Subcutaneous abdominal adipose tissue (tissue), 5 donors: Measurements from ENCODE around the gene CEP170B.
"Not testable (repeated sequence)": the region's sequence is repeated elsewhere in the genome, so short reads cannot be mapped to it uniquely, and the experiment has no call there.

Experiments used
- H3K27ac ChIP-seq: one replicate; pipeline ENCODE4 v1.7.0; 2013; ENCODE audit warnings: low read depth, mild to moderate bottlenecking, inconsistent platforms, low read length, moderate library complexity
- H3K27me3 ChIP-seq, 5 donors: one replicate each; pipeline ENCODE4 v1.7.0; 2013; ENCODE audit warnings: low read length in 5 of 5, inconsistent platforms in 1 of 5; ENCODE audit not compliant: control insufficient read depth in 5 of 5, insufficient read depth in 4 of 5
- H3K36me3 ChIP-seq, 5 donors: one replicate each; pipeline ENCODE4 v1.7.0; 2013; ENCODE audit warnings: low read length in 5 of 5; ENCODE audit not compliant: control insufficient read depth in 5 of 5, insufficient read depth in 5 of 5
- H3K4me1 ChIP-seq, 5 donors: one replicate each; pipeline ENCODE4 v1.7.0; 2013; ENCODE audit warnings: low read length in 5 of 5, mild to moderate bottlenecking in 3 of 5, moderate library complexity in 1 of 5; ENCODE audit not compliant: control insufficient read depth in 5 of 5, insufficient read depth in 5 of 5
- H3K4me3 ChIP-seq, 5 donors: one replicate each; pipeline ENCODE4 v1.7.0; 2013; ENCODE audit warnings: low read length in 5 of 5, low read depth in 1 of 5
- H3K9ac ChIP-seq, 5 donors: one replicate each; pipeline ENCODE4 v1.7.0; 2013; ENCODE audit warnings: low read length in 5 of 5, mild to moderate bottlenecking in 4 of 5, moderate library complexity in 3 of 5
- H3K9me3 ChIP-seq, 5 donors: one replicate each; pipeline ENCODE4 v1.7.0; 2013; ENCODE audit warnings: low read length in 5 of 5; ENCODE audit not compliant: control insufficient read depth in 5 of 5
- donor health status: healthy.
- donor health status: healthy.
- donor health status: healthy.
- donor health status: healthy.
- donor health status: healthy.

The CEP170B gene

GRCh38 chr14:104844306-104845032, 20.6 kb upstream of the CEP170B start:
- H3K27me3 ChIP-seq, result peaks cover 0 to 35% (median 10%) of the 10 kb centered on the region in 5 donors
- H3K4me3 ChIP-seq, result peak overlapping the region; percentile 54 to 68 (median 65)
- no peaks in the 10 kb centered on the region for H3K36me3 ChIP-seq
- H3K9me3 ChIP-seq, result no peaks in the 10 kb centered on the region
- H3K4me1 ChIP-seq, result peaks cover 6 to 21% (median 20%) of the 10 kb centered on the region in 5 donors
- no peak overlapping the region for H3K27ac ChIP-seq
- peak overlapping the region in 2 of 5 donors; percentile 56 to 72 for H3K9ac ChIP-seq

DNA sequence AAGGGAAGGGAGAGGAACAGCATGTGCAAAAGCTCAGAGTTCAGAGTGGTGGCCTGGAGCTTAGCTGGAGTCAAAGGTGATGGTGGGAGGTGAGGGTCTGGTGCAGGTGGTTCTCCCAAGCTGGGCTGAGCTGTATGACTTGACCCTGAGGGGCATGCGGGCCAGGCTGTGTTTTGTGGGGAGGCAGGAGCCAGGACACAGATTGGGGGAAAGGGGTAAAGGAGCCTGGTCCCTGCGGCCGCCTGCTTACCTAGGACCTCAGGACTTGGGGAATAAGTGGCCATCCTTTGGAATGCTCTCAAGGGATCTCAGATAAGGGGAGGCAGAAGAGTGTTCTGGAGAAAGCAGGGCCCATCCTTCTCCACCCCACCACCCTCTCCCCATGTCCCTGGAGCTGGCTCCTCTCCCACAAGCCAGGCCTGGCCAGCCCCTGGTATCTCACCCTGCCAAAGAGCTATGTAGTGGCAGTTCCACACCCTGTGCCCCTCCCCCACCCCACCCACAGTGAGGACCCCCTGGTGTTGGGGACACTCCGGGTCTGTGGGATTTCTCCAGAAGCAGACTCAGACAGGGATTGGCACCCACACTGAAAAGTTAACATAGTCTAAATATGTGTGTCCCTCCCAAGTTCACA, 19.9 kb upstream of the CEP170B start:
- Histone ChIP-seq H3K27ac (no peak overlapping the region), H3K27me3 (peaks cover 0 to 35% (median 10%) of the 10 kb centered on the region in 5 donors), H3K9ac (no peak overlapping the region), H3K36me3 (no peaks in the 10 kb centered on the region), H3K4me1 (peaks cover 6 to 21% (median 20%) of the 10 kb centered on the region in 5 donors), H3K4me3 (no peak overlapping the region), H3K9me3 (no peaks in the 10 kb centered on the region)

GRCh38 chr14:104845834-104846441, 19.1 kb upstream of the CEP170B start:
- peaks cover 0 to 35% (median 10%) of the 10 kb centered on the region in 5 donors for H3K27me3 ChIP-seq
- H3K36me3 ChIP-seq, result no peaks in the 10 kb centered on the region
- H3K9me3 ChIP-seq, result no peaks in the 10 kb centered on the region
- H3K4me1 ChIP-seq, result peaks cover 6 to 21% (median 20%) of the 10 kb centered on the region in 5 donors
- H3K27ac ChIP-seq, result no peak overlapping the region
- H3K9ac ChIP-seq, result no peak overlapping the region
- H3K4me3 ChIP-seq, result no peak overlapping the region

DNA sequence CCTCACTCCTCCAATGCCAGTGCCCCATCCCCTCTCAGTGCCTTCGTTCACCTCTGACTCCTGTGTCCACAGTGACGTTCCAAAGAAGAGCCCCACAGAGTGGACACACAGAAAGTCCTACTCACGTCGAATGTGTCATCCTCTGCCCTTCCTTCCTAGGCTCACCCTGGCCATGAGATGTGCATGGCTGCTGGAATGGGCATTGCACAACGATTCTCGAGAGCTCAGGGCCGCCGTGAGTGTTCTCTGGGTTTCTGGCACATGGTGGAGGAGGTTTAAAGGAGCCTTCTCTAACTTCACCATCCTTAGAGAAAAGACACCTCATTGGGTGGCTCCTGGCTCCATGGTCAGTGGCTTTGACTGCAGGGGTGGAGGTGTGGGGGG, 12.8 kb upstream of the CEP170B start:
- Histone ChIP-seq H3K9me3 (no peaks in the 10 kb centered on the region), H3K27me3 (peaks cover 0 to 14% (median 12%) of the 10 kb centered on the region in 5 donors), H3K4me3 (no peak overlapping the region)

DNA sequence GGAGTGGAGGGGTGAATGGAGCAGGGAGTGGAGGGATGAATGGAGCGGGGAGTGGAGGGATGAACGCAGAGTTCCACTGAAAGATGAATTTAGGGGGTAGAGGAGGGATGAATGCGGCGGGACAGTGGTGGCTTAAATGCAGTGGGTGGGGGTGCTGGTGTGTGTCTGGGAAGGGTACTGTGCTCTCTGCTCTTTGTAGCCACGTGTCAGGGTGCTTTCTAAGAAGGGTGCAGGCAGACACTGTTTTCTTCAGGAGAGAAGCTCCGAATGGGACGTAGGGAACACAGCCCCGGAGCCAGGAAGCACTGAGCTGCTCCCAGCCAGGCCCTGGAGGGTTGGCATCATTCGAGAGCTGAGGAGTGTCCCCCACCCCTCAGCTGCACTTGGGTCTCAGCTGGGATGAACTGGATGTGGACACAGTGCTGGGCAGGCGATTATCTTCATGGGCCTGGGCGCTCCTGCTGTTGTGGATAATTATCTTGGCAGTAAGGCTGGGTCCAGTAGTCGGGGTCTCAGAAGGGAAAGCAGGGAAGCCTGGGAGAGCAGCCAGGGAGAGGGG, 9.5 kb upstream of the CEP170B start:
- H3K27me3 ChIP-seq, result peaks cover 0 to 14% (median 12%) of the 10 kb centered on the region in 5 donors
- no peak overlapping the region for H3K27ac ChIP-seq
- H3K36me3 ChIP-seq, result no peaks in the 10 kb centered on the region
- H3K9me3 ChIP-seq, result peaks cover 0 to 4% (median 0%) of the 10 kb centered on the region in 5 donors
- peaks cover 0 to 4% (median 0%) of the 10 kb centered on the region in 5 donors for H3K4me1 ChIP-seq
- no peak overlapping the region for H3K4me3 ChIP-seq
- H3K9ac ChIP-seq, result no peak overlapping the region

More for the DNA sequence above, 12.8 kb upstream of the CEP170B start:
- no peaks in the 10 kb centered on the region for H3K36me3 ChIP-seq
- H3K9ac ChIP-seq, result no peak overlapping the region
- H3K4me1 ChIP-seq, result peaks cover 0 to 4% (median 0%) of the 10 kb centered on the region in 5 donors
- no peak overlapping the region for H3K27ac ChIP-seq

- Histone ChIP-seq H3K9ac (no peak overlapping the region), H3K4me3 (no peak overlapping the region), H3K4me1 (peaks cover 0 to 4% (median 0%) of the 10 kb centered on the region in 5 donors), H3K27me3 (peaks cover 0 to 14% (median 12%) of the 10 kb centered on the region in 5 donors), H3K36me3 (no peaks in the 10 kb centered on the region), H3K27ac (no peak overlapping the region), H3K9me3 (peaks cover 0 to 8% (median 0%) of the 10 kb centered on the region in 5 donors)
These were observed 8.8 kb upstream of the CEP170B start for GRCh38 chr14:104856157-104856868.

DNA sequence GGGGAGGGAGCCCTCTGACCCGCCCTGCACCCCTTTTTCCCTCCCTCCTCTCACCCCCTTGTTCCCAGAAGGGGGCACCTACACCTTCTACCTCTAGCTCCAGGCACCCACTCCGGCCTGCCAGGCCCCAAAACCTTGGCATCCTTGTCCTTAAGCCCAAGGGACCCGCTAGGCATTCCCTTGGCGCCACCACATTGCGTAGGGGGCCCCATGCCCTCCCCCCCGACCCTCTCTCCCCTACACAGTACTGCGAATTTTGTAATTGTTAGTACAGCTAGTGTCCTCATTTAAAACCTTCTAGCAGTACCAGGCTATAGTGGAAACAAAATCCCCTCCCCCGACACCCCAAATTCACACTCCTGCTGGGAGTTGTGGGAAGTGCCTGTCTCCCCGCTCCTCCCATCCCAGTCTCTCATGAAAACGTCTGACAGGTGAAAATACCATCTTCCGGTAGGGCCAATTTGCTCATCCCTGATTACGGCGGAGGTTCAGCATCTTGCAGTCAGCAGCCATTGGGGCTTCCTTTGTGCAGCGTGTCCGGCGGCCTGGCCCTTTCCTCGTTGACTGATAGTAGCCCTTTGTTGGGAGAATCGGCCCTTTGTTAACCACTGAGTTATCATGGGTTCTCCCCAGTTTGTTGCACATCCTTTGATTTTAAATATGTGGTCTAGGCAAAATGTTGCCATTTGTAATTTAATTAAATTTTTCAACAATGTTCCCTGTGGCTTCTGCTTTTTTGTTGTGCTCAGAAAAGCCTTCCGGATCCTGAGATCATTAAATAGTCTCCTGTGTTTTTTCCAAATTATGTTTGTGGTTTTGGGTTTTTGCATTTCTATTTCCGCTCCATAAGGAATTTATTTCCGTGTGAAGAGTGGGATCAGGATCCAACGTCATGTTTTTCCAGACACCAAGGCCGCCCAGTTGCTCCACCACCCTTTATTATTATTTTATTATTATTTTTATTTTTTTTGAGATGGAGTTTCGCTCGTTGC, 7.9 kb upstream of the CEP170B start:
- H3K27me3 ChIP-seq, result peaks cover 0 to 10% (median 7%) of the 10 kb centered on the region in 5 donors
- H3K9me3 ChIP-seq, result peaks cover 0 to 8% (median 0%) of the 10 kb centered on the region in 5 donors
- H3K4me1 ChIP-seq, result no peaks in the 10 kb centered on the region
- no peak overlapping the region for H3K4me3 ChIP-seq
- H3K36me3 ChIP-seq, result no peaks in the 10 kb centered on the region
- no peak overlapping the region for H3K27ac ChIP-seq
- H3K9ac ChIP-seq, result no peak overlapping the region

DNA sequence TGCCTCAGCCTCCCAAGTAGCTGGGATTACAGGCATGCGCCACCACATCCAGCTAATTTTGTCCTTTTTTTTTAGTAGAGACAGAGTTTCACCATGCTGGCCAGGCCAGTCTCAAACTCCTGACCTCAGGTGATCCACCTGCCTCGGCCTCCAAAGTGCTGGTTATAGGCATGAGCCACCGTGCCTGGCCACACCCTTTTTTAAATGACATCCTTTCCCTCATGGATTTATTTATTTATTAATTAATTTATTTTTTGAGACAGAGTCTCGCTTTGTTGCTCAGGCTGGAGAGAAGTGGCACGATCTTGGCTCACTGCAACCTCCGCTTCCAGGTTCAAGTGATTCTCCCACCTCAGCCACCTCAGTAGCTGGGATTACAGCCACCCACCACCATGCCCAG, 7.1 kb upstream of the CEP170B start:
- H3K4me1 ChIP-seq, H3K36me3 ChIP-seq, H3K27ac ChIP-seq, H3K4me3 ChIP-seq, H3K9me3 ChIP-seq, H3K9ac ChIP-seq, H3K27me3 ChIP-seq: not testable (repeated sequence)
